GM19193 (cell line): ENCODE results near the gene TANC1.

Source experiments
- POLR2A ChIP-seq: IDR thresholded peaks from 4 replicates; pipeline ENCODE4 v1.6.1; 2011; ENCODE audit not compliant: insufficient read depth, insufficient read length; ENCODE audit errors: extremely low read depth

Gene TANC1

DNA sequence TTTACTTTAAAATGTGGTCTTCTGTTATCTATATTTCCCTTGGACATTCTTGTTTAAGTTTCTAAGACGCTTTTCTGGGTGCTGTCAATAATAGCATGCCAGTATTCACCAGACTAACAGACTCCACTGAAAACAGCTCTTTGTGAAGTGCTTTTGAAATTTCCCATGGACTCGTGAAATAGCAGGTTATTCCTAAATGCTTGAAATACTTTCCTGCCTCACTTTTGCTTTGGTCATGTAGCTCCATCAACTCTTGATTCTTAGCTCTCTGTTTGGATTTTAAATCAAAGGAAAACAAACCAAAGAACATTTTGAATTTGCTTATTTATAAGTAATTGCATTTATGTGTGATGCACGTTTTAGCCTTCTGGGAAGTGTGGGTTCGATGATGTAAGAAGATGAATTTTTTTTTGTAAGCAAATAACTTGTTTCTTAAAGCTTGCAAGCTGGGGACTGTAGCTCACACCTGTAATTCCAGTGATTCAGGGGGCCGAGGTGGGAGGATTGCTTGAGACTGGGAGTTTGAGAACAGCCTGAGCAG lies 170.3 kb downstream of the TANC1 start:
- no peak for TF ChIP-seq POLR2A

GRCh38 chr2:159139216-159139933 lies 170.9 kb downstream of the TANC1 start:
- TF ChIP-seq POLR2A = no peak

- TF ChIP-seq POLR2A = no peak
These were observed 171.8 kb downstream of the TANC1 start for GRCh38 chr2:159140070-159140769.

DNA sequence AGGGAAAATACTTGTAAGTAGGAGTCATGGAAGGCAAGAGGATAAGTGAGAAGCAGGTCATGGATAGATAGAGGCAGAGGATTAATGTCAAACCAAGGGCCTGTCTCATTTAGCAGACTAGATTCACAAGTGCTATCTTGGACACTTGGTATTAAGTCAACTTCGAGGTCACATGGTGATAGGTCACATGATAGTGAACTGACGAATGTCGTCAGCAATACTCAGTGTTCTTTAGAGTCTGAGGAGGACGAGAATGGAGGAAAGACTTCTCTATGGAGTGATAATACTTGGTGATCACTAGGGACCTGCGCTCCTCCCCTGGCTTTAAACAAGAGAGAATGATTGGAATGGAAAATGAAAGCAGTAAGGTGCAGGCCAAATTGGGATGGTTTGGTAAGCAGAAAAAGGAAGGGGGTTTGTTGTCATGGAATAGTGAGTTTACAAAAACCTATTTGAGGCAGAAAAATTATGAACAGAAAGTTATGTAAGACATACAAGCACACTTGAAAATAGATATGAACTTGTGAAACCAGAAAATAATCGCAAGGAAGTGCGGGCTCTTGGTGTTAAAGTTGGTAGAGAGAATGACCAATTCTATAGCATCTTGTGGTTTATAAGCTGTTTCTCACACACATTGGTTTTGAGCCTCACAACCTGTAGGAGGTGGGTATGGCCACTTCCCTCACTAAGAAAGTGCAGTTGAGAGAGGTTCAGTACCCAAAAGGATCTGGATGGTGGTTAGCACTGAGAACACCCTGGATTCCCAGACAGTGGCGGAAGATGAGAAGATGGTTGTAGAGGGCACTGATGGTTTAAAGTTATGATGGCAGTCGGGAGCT lies 176.6 kb downstream of the TANC1 start:
- no peak for TF ChIP-seq POLR2A

GRCh38 chr2:159145745-159146354 lies 177.4 kb downstream of the TANC1 start:
- TF ChIP-seq POLR2A = no peak

GRCh38 chr2:159146996-159147666 lies 178.7 kb downstream of the TANC1 start:
- no peak for TF ChIP-seq POLR2A

- no peak for TF ChIP-seq POLR2A
These were observed 179.2 kb downstream of the TANC1 start for GRCh38 chr2:159147690-159148089.

DNA sequence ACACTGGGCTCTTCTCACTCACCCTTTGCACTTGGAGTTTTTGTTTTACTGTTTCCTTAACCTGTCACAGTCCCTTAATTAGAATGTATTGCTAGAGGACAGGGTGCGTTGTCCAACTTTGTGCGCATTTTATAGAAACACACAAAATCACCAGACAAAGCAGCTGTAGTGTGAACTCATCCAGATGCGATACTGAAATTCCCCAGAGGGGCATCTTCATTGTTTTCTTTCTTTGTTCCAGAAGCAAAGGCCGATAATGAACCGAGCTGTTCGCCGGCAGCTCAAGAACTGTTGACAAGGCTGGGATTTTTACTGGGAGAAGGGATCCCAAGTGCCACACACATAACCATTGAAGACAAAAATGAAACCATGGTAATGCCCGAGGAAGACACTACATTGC lies 180.5 kb downstream of the TANC1 start:
- TF ChIP-seq POLR2A = no peak

- no peak for TF ChIP-seq POLR2A
These were observed 181.3 kb downstream of the TANC1 start for GRCh38 chr2:159149747-159150146.

- no peak for TF ChIP-seq POLR2A
These were observed 181.9 kb downstream of the TANC1 start for GRCh38 chr2:159150280-159150746.

DNA sequence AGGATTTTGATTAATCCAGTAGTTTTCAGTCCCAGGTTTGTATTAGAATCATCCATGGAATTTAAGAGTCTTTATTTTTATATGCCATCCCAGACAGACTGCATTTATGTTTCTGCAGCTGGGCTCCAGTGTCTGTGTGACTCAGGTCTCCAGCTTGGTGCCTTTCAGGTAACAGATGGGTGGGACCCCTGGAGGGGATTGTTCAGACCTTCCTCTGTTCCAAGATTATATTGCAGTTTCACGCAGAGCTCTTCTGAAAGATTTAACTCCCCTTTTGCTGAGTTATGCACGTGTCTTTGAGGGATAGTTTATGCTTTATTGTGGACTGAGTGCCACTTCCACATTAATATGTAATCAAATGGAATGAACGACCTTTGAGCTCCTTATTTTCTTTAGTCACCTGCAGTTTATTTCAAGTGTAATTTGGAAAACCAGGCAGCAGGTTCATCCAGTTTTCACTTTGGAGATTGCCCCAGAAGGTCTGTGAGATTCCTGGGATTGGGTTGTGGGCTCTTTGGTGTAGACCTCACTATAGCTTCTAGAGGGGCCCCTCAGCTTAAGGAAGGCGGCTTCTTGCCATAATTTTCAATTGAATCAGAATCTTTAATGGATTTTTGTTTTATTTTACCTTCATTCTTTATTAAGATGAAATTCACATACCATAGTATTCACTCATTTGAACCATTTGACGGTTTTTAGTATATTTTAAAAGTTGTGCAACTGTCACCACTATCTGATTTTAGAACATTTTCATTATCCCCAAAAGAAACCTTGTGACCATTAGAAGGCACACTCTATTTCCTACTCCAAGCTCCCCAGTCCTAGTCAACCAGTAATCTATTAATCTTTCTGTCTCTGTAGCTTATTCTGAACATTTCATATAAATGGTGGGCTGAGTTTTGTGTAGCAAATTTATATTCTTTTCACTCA lies 183.0 kb downstream of the TANC1 start:
- no peak for TF ChIP-seq POLR2A

GRCh38 chr2:159152128-159152778 lies 183.8 kb downstream of the TANC1 start:
- TF ChIP-seq POLR2A = no peak

DNA sequence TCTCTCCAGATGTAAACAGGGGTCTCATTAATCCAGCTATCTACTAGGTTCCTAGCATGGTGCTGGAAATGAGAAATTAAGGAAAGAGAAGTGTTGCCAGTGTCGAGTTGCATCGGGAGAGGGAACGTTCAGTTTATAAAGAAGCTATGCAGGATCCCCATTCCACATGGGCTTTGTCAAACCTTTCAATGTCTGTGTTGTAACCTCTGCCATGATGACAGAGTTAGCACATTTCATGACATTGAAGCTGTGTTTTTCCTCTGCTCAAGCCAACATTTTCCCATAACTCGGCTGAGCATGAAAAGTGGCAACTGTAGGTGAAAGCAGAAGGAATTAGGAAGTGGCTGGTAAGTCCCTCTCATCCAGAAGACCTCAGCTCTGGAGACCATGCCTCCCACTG lies 184.6 kb downstream of the TANC1 start:
- TF ChIP-seq POLR2A = no peak
